H1 (cell line): ENCODE measurements around the gene ANO2. TPM values are rescaled to one million over a fixed set of nuclear protein-coding genes. Genes with fewer than 3 reads are reported as not detected.

Experiments used
- BRCA1 ChIP-seq: IDR thresholded peaks from 2 replicates; pipeline ENCODE4 v1.6.1; 2012; ENCODE audit warnings: low read depth, low read length, improper control_type of control experiment
- CHD1 ChIP-seq: IDR thresholded peaks from 2 replicates; pipeline ENCODE4 v1.6.1; 2012; ENCODE audit warnings: low read depth, low read length, improper control_type of control experiment
- CHD7 ChIP-seq: fragments of 300-600 bp; sonication (generic); IDR thresholded peaks from 2 replicates; pipeline ENCODE4 v1.7.1; 2012; ENCODE audit warnings: low read length, moderate library complexity, mild to moderate bottlenecking, inconsistent platforms; ENCODE audit not compliant: insufficient replicate concordance
- KDM1A ChIP-seq: fragments of 200-600, 300-600 bp; sonication (generic); IDR thresholded peaks from 2 replicates; pipeline ENCODE4 v1.7.1; 2016; ENCODE audit warnings: mild to moderate bottlenecking, low read length, borderline replicate concordance
- SUZ12 ChIP-seq: fragments of 200-600 bp; sonication (generic); IDR thresholded peaks from 2 replicates; pipeline ENCODE4 v1.6.1; 2012; ENCODE audit warnings: mild to moderate bottlenecking, inconsistent platforms, low read length, moderate library complexity, mixed read lengths
- TBP ChIP-seq: IDR thresholded peaks from 2 replicates; pipeline ENCODE4 v1.6.1; 2011; ENCODE audit warnings: low read depth, low read length, improper control_type of control experiment
- polyA plus RNA-seq, 7 experiments: library from polyadenylated mRNA; depleted of rRNA in 3 of 7; stranded (reverse) in 5 of 7; unstranded in 2 of 7; fragments of >200 nt in 5 of 7; fragments of 200-250 nt in 2 of 7; gene quantifications; 1 replicate in 5 of 7; 2 replicates in 1 of 7; 4 replicates in 1 of 7; pipeline versions ENCODE4 v1.2.1 to v1.2.3, GENCODE V29; 2011 to 2013; ENCODE audit warnings: missing spikeins in 2 of 7, mixed read lengths in 2 of 7
- total RNA-seq: library from RNA; stranded (reverse); fragmentation: NEBNext Ultra II Directional; extraction: Animal tissue kit (Norgen Biotek cat#: 25700); gene quantifications from 2 replicates; pipeline ENCODE4 v1.2.1, GENCODE V29; 2021
- TF ChIP-seq, protein P1 (sequence below): IDR thresholded peaks from 2 replicates; pipeline ENCODE4 v1.6.1; 2011; ENCODE audit warnings: low read depth, mild to moderate bottlenecking, low read length; ENCODE audit not compliant: insufficient read depth
- TF ChIP-seq, protein P2 (sequence below), 3 experiments: IDR thresholded peaks; 1 replicate in 2 of 3; 2 replicates in 1 of 3; pipeline versions ENCODE4 v1.5.1 to v1.6.1; 2011; ENCODE audit warnings: low read length in 3 of 3, mild to moderate bottlenecking in 3 of 3, inconsistent platforms in 2 of 3, low read depth in 1 of 3, moderate library complexity in 1 of 3; ENCODE audit not compliant: insufficient read depth in 1 of 3; ENCODE audit errors: control extremely low read depth in 1 of 3

ANO2 gene
- total and polyA plus RNA-seq, 2 of the 8 experiments (the other 6 are each of a cell fraction or from before 2014, with no cell fraction given) = 1.9 to 5.5 TPM

DNA sequence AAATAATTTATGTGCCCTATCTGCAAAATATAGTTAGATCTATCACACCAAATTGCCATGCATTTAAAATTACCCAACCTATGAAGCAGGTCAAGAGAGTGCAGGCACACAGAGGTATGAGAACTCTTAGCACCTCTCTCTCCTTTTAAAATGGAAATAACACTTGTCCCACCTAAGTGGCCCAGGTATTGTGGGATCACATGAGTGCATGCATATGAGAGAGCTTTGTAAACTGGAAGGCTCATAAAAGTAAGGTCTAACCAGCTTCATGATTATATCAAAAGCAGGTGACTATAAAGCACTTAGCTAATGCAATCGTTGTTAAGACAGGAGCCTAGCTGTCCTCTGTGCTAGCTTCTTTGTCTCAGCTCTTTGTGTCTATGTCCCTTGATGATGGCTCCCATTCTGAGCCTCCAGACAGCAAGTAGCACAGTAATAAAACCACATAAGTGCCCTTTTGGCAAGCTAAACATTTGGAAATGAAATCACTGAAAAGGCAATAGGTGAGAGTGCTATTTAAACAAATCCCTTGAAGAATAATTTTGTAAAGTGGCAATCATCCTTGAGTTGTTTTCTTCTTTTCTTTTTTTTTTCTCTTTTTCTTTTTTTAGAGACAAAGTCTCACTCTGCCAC is 294.1 kb downstream of the ANO2 start (continued):
- TF ChIP-seq CHD7 (no peak), SUZ12 (no peak), KDM1A (no peak), BRCA1 (no peak), CHD1 (no peak), TBP (no peak)
- TF ChIP-seq, protein P1, sequence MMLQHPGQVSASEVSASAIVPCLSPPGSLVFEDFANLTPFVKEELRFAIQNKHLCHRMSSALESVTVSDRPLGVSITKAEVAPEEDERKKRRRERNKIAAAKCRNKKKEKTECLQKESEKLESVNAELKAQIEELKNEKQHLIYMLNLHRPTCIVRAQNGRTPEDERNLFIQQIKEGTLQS = no peak
- TF ChIP-seq, protein P2, sequence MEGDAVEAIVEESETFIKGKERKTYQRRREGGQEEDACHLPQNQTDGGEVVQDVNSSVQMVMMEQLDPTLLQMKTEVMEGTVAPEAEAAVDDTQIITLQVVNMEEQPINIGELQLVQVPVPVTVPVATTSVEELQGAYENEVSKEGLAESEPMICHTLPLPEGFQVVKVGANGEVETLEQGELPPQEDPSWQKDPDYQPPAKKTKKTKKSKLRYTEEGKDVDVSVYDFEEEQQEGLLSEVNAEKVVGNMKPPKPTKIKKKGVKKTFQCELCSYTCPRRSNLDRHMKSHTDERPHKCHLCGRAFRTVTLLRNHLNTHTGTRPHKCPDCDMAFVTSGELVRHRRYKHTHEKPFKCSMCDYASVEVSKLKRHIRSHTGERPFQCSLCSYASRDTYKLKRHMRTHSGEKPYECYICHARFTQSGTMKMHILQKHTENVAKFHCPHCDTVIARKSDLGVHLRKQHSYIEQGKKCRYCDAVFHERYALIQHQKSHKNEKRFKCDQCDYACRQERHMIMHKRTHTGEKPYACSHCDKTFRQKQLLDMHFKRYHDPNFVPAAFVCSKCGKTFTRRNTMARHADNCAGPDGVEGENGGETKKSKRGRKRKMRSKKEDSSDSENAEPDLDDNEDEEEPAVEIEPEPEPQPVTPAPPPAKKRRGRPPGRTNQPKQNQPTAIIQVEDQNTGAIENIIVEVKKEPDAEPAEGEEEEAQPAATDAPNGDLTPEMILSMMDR (IDR thresholded peaks at IDR 0.05; ENCODE audit: control extremely low read depth in 1 of 3, insufficient read depth in 1 of 3, low read depth in 1 of 3, low read length in 3 of 3) = no peak
